COR-L47 (cell line): ENCODE results near the gene TMEM201.
"Not testable (repeated sequence)": the region's sequence is repeated elsewhere in the genome, so short reads cannot be mapped to it uniquely, and the experiment has no call there.

Experiments
- DNase-seq: peaks from one replicate; lab custom pipeline; 2025; lab: John Stamatoyannopoulos, UW

The TMEM201 gene

GRCh38 chr1:9621032-9621431 lies 32.3 kb downstream of the TMEM201 start:
- no peak for DNase-seq

- no peak for DNase-seq
Observed at GRCh38 chr1:9624081-9624480, 35.4 kb downstream of the TMEM201 start.

GRCh38 chr1:9625030-9625429 lies 36.3 kb downstream of the TMEM201 start:
- not testable (repeated sequence) for DNase-seq

GRCh38 chr1:9626201-9626608 lies 37.5 kb downstream of the TMEM201 start:
- DNase-seq = no peak

DNA sequence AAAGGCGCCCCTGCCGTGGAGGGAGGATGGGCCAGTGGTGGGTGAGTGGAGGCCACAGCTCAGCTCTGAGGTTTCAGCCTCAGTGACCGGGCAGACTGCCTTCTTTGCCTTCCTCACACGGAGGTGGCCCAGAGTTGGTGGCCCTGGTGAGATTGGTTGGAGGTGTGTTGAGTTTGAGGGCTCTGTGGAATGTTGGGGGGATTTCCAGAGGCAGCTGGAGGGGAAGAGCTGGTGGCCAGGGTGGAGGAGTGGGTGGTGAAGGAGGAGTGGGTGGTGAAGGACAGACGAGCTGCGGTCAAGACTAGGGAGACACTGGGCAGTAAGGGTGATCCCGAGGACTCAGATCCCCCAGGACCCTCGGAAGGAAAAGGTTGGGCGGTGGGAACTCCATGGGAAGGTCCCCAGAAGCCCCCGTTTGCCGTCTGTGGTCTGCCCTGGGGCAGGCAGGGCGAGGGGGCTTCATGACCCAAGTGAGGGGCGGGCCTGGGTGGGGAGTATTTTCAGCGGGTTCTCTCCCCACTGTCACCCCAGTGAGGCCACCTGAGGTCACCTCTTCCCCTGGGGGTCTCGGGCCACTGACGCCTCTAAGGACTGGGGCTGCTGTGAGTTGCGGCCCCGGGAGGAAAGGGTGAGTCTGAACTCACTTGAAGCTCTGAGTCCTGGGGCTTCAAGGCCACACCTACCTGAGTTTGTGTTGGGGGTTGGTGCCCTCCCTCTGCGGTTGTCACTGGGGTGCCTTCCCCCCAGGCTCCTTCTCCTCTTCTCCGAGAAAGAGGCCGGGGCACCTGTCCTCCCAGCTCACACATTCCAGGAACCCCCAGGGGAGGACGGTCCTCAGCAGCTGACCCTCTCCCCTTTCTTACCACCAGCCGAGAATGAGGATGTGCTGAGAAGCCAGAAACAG lies 40.1 kb downstream of the TMEM201 start:
- DNase-seq = no peak

GRCh38 chr1:9629445-9630201 lies 40.9 kb downstream of the TMEM201 start:
- no peak for DNase-seq

DNA sequence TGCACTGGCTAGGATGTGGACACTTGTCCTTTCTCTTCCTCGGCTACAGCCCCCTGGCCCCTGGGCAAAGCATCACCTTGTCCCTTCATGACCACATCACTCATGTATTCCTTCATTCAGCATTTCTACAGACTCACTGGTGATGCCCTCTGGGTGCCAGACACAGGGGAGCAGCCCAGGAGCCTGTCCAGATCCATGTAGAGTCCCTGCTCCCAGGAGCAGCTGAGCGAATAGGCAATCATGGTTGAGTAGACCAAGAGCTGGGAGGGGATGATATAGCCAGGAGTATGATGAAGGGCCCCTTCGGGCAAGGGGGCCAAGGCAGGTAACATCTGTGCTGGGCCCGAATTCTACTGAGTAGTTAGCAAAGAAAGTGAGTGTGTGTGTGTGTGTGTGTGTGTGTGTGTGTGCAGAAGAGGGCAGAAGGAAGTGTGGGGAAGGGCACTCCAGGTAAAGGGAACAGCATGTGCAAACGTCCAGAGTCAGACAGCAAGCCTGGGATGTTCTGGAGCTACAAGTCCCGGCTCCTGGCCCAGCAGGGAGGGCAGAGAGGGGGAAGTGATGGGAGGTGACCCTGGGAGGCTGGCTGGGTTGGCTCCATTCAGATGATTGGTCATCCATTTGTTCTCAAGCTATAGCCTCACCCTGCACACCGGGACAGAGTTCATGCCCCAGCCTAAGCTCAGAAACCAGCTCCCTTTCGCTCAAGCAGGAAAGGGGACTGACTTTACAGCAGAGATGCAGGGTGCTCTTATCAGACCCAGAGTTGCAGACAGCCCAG lies 41.8 kb downstream of the TMEM201 start:
- DNase-seq = no peak

- no peak for DNase-seq
Observed at GRCh38 chr1:9631613-9632012, 42.9 kb downstream of the TMEM201 start.

GRCh38 chr1:9633493-9633892 lies 44.8 kb downstream of the TMEM201 start:
- DNase-seq = no peak

DNA sequence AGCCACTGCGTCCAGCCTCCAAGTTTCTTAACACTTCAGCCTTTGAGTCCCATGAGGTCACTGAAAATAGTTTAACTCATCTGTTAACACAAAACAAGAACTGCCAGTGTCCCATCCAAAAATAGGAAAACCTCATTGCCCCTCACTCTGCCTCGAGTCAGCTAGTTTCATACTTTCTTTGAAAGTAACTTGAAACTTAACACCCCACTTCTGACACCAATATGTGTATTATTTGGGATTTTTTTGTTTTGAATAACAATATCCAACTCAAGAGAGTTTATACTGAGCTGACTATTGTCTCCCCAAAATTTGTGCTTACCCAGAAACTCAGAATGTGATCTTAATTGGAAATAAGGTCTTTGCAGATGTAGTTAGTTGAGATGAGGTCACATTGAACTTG lies 45.9 kb downstream of the TMEM201 start:
- DNase-seq = no peak

- DNase-seq = no peak
Observed at GRCh38 chr1:9639227-9639626, 50.5 kb downstream of the TMEM201 start.

DNA sequence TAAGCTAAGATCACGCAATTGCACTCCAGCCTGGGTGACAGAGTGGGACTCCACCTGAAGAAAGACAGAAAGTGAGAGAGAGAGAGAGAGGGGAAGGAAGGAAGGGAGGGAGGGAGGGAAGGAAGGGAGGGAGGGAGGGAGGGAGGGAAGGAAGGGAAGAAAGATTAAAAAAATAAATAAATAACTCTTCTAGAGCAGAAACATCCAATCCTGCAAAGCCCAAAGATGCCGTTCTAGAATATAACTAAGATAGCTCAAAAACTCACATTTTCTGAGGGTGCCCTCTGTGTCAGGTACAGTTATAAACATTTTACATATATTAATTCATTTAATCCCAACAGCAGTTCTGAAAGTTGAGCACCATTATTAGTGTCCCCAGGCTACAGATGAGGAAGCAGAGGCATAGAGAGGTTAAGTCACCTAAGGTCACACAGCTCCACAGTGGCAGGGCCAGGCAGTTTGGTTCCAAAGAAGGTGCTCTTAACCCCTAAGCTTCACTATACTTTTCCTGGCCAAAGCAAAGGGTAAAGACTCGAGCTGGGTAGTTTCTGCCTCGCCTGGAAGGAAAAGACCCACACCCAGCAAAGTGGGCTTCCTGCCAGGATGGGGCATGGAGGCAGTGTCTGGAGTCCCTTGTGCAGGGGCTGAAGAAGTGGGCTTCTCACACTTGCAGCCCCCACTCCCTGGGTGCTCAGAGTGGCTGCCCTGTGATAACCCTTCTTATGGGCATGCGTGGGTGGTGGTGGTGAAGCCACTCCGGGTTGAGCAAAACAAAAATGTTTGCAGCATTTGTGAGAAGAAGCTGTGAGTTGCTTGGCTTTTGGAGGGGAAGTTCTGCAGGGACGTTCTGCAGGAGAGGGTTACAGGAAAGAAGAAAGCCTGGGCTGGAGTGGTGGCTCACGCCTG lies 54.9 kb downstream of the TMEM201 start:
- DNase-seq = no peak

DNA sequence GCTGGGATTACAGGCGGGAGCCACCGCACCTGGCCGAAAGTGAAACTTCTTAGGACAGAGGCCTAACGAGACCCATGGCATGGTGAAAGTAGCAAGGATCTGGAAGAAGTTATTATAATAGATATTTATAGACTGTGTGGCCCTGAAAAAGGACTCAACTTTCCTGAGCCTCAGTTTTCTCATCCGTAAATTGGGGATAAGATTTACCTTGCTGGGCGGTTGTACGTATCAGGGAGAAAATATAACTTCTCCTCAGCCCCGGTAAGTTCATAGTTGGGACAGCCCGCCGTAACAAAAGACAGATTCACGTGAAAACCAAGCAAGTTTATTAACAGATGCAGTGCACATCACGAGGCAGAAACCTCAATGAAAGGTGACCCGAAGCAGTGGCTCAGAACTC lies 57.3 kb downstream of the TMEM201 start:
- no peak for DNase-seq

GRCh38 chr1:9648171-9648570 lies 59.5 kb downstream of the TMEM201 start:
- no peak for DNase-seq

- no peak for DNase-seq
Observed at GRCh38 chr1:9649769-9650168, 61.1 kb downstream of the TMEM201 start.

DNA sequence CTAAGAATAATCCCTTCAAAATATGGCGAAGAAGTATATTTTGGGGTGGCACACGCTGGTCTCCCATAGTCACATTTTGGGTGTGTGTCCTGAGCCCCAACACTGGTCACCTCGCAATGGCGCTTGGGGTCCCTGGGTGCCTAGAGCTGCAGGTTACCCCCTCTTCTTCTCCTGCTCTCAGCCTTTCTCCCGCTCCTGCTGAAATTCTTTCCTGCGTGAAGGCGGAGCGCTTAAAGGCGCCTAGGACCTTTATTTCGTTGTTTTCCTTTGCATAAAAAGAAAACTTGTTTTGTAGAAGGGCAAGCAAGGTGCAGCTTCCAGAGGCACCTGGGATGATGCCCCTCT lies 62.5 kb downstream of the TMEM201 start:
- DNase-seq = no peak

DNA sequence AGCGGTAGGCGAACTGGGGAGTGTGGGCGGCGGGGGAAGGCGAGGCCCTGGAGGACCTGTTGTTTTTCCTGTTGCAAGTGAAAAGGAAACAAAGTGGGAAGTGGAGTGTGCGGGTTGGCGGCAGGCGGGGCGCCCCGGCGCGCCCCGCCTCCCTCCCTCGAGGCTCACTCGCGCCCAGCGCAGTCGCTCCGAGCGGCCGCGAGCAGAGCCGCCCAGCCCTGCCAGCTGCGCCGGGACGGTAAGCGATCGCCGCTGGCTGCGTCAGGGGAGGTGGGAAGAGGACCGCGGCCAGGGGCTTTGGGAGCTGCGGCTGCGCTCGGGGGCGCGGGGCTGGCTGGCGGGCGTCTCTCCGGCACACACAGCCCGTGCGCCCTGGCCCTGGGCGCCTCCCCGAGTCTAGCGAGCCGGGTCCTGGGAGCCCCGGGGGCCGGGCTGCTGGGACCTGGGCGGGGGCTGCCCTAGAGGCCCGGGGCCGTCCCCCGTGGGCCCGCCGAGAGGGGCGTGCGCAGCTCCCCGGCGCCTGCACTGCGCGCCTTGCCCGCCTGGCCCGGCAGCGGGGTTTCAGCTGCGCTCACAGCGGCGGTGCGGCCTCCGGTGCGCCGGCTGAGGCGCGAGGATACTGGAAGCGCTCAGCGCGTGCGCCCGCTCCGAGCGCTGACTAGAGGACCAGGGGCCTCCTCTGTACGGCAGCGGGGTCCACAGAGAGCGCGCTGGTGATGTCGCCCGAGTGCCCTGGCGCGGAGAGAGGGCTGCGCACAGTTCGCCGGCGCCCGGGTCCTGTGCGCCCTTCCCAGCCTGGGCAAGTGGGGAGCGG lies 63.1 kb downstream of the TMEM201 start, which contains the start of gene PIK3CD:
Gene PIK3CD (plus strand): TSS at position 167 of the 814 bp plus-strand sequence. CDS start 58,725 bp downstream, outside the sequence.
- peak; percentile 33 for DNase-seq

DNA sequence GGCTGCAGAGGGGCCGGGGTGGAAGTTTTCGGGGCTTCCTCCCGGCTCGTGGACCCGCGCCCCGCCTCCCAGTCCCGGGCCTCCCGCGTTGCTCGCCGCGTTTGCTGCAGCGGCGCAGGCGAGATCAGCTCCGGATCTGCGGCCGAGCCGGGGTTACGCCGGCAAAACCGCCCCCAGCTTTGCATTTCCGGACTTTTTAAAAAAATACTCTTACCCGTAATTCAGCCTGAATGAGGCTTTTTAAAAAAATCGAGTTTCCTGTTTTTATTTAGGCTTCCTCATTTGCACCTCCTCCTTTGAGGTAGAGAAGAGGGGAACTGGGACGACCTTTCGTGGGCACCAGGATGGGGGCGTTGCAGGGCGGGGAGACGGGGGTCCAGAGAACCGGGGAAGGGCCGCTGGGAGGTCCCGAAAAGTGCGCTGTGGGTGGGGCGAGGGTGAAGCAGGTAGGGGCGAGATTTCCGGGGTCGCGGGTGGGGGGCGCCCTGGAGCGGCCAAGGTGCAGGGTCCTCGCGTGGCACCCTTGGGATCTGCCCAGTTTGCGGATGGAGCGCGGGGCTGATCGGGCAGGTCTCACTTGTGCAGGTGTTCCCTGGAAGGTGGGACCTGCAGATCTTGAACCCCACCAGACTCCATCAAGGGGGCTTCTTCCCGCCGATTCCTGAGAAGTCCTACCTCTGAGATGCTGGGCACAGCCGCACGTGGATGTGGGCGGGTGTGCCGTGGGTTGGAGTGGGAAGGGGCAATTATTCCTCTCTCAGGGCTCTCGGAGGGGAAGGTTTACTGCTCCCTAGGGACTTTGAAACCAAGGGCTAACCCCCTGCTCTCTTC lies 63.9 kb downstream of the TMEM201 start:
- DNase-seq = no peak

- DNase-seq = no peak
Observed at GRCh38 chr1:9653210-9653490, 64.4 kb downstream of the TMEM201 start.
